ENCODE results near the gene FAM107A. TPM values are rescaled to one million over a fixed set of nuclear protein-coding genes. Genes with fewer than 3 reads are reported as not detected.

Gene FAM107A
- total and polyA plus RNA-seq, 4 donors = 15.2 to 55.5 (median 31.4) TPM

GRCh38 chr3:58522759-58523425 is 54.3 kb downstream of the FAM107A start:
- H3K4me3 ChIP-seq (ENCODE audit: low read depth, low read length) = no peak overlapping the region
- peak overlapping the region; percentile 29 for H3K27ac ChIP-seq (ENCODE audit: low read depth, low read length)
- peaks cover 3% of the 10 kb centered on the region for H3K36me3 ChIP-seq (ENCODE audit: control insufficient read depth, insufficient read depth, low read length)
- 49% methylated on average over 2 of the region's 5 CpGs for WGBS (ENCODE audit: insufficient coverage)
- no peak for DNase-seq (ENCODE audit: low read depth in 4 of 6, low spot score in 6 of 6)
- H3K27me3 ChIP-seq (ENCODE audit: control insufficient read depth, insufficient read depth, low read length) = no peaks in the 10 kb centered on the region
- peaks cover 19% of the 10 kb centered on the region for H3K4me1 ChIP-seq (ENCODE audit: control insufficient read depth, insufficient read depth, low read length)
- no peaks in the 10 kb centered on the region for H3K9me3 ChIP-seq (ENCODE audit: control insufficient read depth, insufficient read depth, low read length)

GRCh38 chr3:58521917-58522631 is 55.1 kb downstream of the FAM107A start:
- H3K27ac ChIP-seq (ENCODE audit: low read depth, low read length) = peak overlapping the region; percentile 29
- WGBS (ENCODE audit: insufficient coverage) = 31% methylated on average over 10 of the region's 10 CpGs
- H3K4me3 ChIP-seq (ENCODE audit: low read depth, low read length) = no peak overlapping the region
- peak in 3 of 6 donors; percentile 31 to 86 (median 69) for DNase-seq (ENCODE audit: low read depth in 4 of 6, low spot score in 6 of 6)
- H3K9me3 ChIP-seq (ENCODE audit: control insufficient read depth, insufficient read depth, low read length) = no peaks in the 10 kb centered on the region
- no peaks in the 10 kb centered on the region for H3K27me3 ChIP-seq (ENCODE audit: control insufficient read depth, insufficient read depth, low read length)
- H3K4me1 ChIP-seq (ENCODE audit: control insufficient read depth, insufficient read depth, low read length) = peaks cover 19% of the 10 kb centered on the region
- H3K36me3 ChIP-seq (ENCODE audit: control insufficient read depth, insufficient read depth, low read length) = peaks cover 3% of the 10 kb centered on the region

GRCh38 chr3:58521336-58521670 is 55.9 kb downstream of the FAM107A start:
- Histone ChIP-seq H3K27me3 (ENCODE audit: control insufficient read depth, insufficient read depth, low read length) (no peaks in the 10 kb centered on the region), H3K27ac (ENCODE audit: low read depth, low read length) (no peak overlapping the region), H3K9me3 (ENCODE audit: control insufficient read depth, insufficient read depth, low read length) (no peaks in the 10 kb centered on the region), H3K36me3 (ENCODE audit: control insufficient read depth, insufficient read depth, low read length) (peaks cover 3% of the 10 kb centered on the region), H3K4me1 (ENCODE audit: control insufficient read depth, insufficient read depth, low read length) (peaks cover 19% of the 10 kb centered on the region), H3K4me3 (ENCODE audit: low read depth, low read length) (no peak overlapping the region)
- WGBS (ENCODE audit: insufficient coverage) = 84% methylated on average over 3 of the region's 3 CpGs
- no peak for DNase-seq (ENCODE audit: low read depth in 4 of 6, low spot score in 6 of 6)

- Histone ChIP-seq H3K4me1 (ENCODE audit: control insufficient read depth, insufficient read depth, low read length) (peaks cover 19% of the 10 kb centered on the region), H3K27ac (ENCODE audit: low read depth, low read length) (no peak overlapping the region), H3K36me3 (ENCODE audit: control insufficient read depth, insufficient read depth, low read length) (peaks cover 3% of the 10 kb centered on the region), H3K4me3 (ENCODE audit: low read depth, low read length) (no peak overlapping the region), H3K27me3 (ENCODE audit: control insufficient read depth, insufficient read depth, low read length) (no peaks in the 10 kb centered on the region), H3K9me3 (ENCODE audit: control insufficient read depth, insufficient read depth, low read length) (no peaks in the 10 kb centered on the region)
- WGBS (ENCODE audit: insufficient coverage) = 53% methylated on average over 6 of the region's 8 CpGs
- no peak for DNase-seq (ENCODE audit: low read depth in 4 of 6, low spot score in 6 of 6)
Observed at GRCh38 chr3:58520403-58521335, 56.5 kb downstream of the FAM107A start.

- 83% methylated on average over 4 of the region's 6 CpGs for WGBS (ENCODE audit: insufficient coverage)
Observed at GRCh38 chr3:58519668-58520402, 57.4 kb downstream of the FAM107A start.

GRCh38 chr3:58518291-58518789 is 58.9 kb downstream of the FAM107A start:
- Histone ChIP-seq H3K27me3 (ENCODE audit: control insufficient read depth, insufficient read depth, low read length) (no peaks in the 10 kb centered on the region), H3K4me1 (ENCODE audit: control insufficient read depth, insufficient read depth, low read length) (peaks cover 19% of the 10 kb centered on the region), H3K9me3 (ENCODE audit: control insufficient read depth, insufficient read depth, low read length) (no peaks in the 10 kb centered on the region), H3K27ac (ENCODE audit: low read depth, low read length) (no peak overlapping the region), H3K36me3 (ENCODE audit: control insufficient read depth, insufficient read depth, low read length) (peaks cover 3% of the 10 kb centered on the region), H3K4me3 (ENCODE audit: low read depth, low read length) (no peak overlapping the region)
- no CpG with 5 or more reads among the region's 3 CpGs for WGBS (ENCODE audit: insufficient coverage)
- peak in 2 of 6 donors; percentile 58 to 66 for DNase-seq (ENCODE audit: low read depth in 4 of 6, low spot score in 6 of 6)

More at GRCh38 chr3:58519668-58520402, 57.4 kb downstream of the FAM107A start:
- no peak for DNase-seq (ENCODE audit: low read depth in 4 of 6, low spot score in 6 of 6)
- H3K4me1 ChIP-seq (ENCODE audit: control insufficient read depth, insufficient read depth, low read length) = peaks cover 19% of the 10 kb centered on the region
- no peak overlapping the region for H3K27ac ChIP-seq (ENCODE audit: low read depth, low read length)
- H3K27me3 ChIP-seq (ENCODE audit: control insufficient read depth, insufficient read depth, low read length) = no peaks in the 10 kb centered on the region
- peaks cover 3% of the 10 kb centered on the region for H3K36me3 ChIP-seq (ENCODE audit: control insufficient read depth, insufficient read depth, low read length)
- H3K4me3 ChIP-seq (ENCODE audit: low read depth, low read length) = no peak overlapping the region
- H3K9me3 ChIP-seq (ENCODE audit: control insufficient read depth, insufficient read depth, low read length) = no peaks in the 10 kb centered on the region

- peak in 2 of 6 donors; percentile 50 to 60 for DNase-seq (ENCODE audit: low read depth in 4 of 6, low spot score in 6 of 6)
- no peaks in the 10 kb centered on the region for H3K9me3 ChIP-seq (ENCODE audit: control insufficient read depth, insufficient read depth, low read length)
- no peak overlapping the region for H3K4me3 ChIP-seq (ENCODE audit: low read depth, low read length)
- H3K27ac ChIP-seq (ENCODE audit: low read depth, low read length) = no peak overlapping the region
- no peaks in the 10 kb centered on the region for H3K4me1 ChIP-seq (ENCODE audit: control insufficient read depth, insufficient read depth, low read length)
- no peaks in the 10 kb centered on the region for H3K27me3 ChIP-seq (ENCODE audit: control insufficient read depth, insufficient read depth, low read length)
- WGBS (ENCODE audit: insufficient coverage) = no CpG with 5 or more reads among the region's 3 CpGs
- no peaks in the 10 kb centered on the region for H3K36me3 ChIP-seq (ENCODE audit: control insufficient read depth, insufficient read depth, low read length)
Observed at GRCh38 chr3:58514405-58514804, 62.8 kb downstream of the FAM107A start.
